WTC11 (cell line): ENCODE results near the gene SPG11. TPM values are rescaled to one million over a fixed set of nuclear protein-coding genes. Genes with fewer than 3 reads are reported as not detected.
"Not testable (repeated sequence)": the region's sequence is repeated elsewhere in the genome, so short reads cannot be mapped to it uniquely, and the experiment has no call there.

ENCODE experiments used
- ATAC-seq: fragments of 200-7000 bp; cut with Tn5 transposase; 2 replicates; pipeline ENCODE4 v1.10.0; 2021; ENCODE audit warnings: mild to moderate bottlenecking, moderate library complexity
- CTCF ChIA-PET: fragments of 300-600 bp; sonication (Branson Sonifier 250); formaldehyde crosslinking; loops from one replicate; lab custom pipeline; 2021; ENCODE audit warnings: antibody characterized with exemption; lab: Charles Lee
- POLR2A ChIA-PET: fragments of 350-600 bp; sonication (Branson Sonifier 250); formaldehyde crosslinking; loops from one replicate; lab custom pipeline; 2021; ENCODE audit warnings: antibody characterized with exemption; lab: Charles Lee
- DNase-seq: peaks from one replicate; pipeline ENCODE4 v3.0.0; 2021; ENCODE audit warnings: low spot score
- H3K27ac Mint-ChIP-seq: 2 replicates; pipeline ENCODE4 v1.8.0; 2021; ENCODE audit warnings: mixed read lengths
- H3K27me3 Mint-ChIP-seq: 2 replicates; pipeline ENCODE4 v1.8.0; 2021; ENCODE audit warnings: low read depth, mild to moderate bottlenecking, moderate library complexity, mixed read lengths
- H3K36me3 Mint-ChIP-seq: 2 replicates; pipeline ENCODE4 v1.8.0; 2021; ENCODE audit warnings: mixed read lengths
- H3K4me1 Mint-ChIP-seq: 2 replicates; pipeline ENCODE4 v1.8.0; 2022; ENCODE audit warnings: mixed read lengths
- H3K4me3 Mint-ChIP-seq: 2 replicates; pipeline ENCODE4 v1.8.0; 2021; ENCODE audit warnings: mild to moderate bottlenecking, moderate library complexity, mixed read lengths
- H3K9me3 Mint-ChIP-seq: 2 replicates; pipeline ENCODE4 v1.8.0; 2021; ENCODE audit warnings: mixed read lengths
- ARID4B ChIP-seq: sonication (generic); formaldehyde crosslinking; IDR thresholded peaks from 2 replicates; pipeline ENCODE4 v1.8.0; 2023; ENCODE audit warnings: missing genetic modification reagents, mild to moderate bottlenecking, borderline replicate concordance
- EMX1 ChIP-seq: fragments of 250-450 bp; sonication (Bioruptor Pico); IDR thresholded peaks from 2 replicates; pipeline ENCODE4 v1.8.0; 2021; ENCODE audit warnings: mild to moderate bottlenecking
- ESRRA ChIP-seq: sonication (generic); formaldehyde crosslinking; IDR thresholded peaks from 2 replicates; pipeline ENCODE4 v1.8.1; 2022; ENCODE audit warnings: mild to moderate bottlenecking, missing genetic modification reagents, borderline replicate concordance
- HMGA2 ChIP-seq: fragments of 250-450 bp; sonication (Bioruptor Pico); IDR thresholded peaks from 2 replicates; pipeline ENCODE4 v1.4.0; 2021; ENCODE audit warnings: mild to moderate bottlenecking, moderate library complexity
- MXD4 ChIP-seq: fragments of 250-450 bp; sonication (Bioruptor Pico); IDR thresholded peaks from 2 replicates; pipeline ENCODE4 v1.8.0; 2021; ENCODE audit warnings: mild to moderate bottlenecking, moderate library complexity, borderline replicate concordance
- NFATC4 ChIP-seq: fragments of 250-450 bp; sonication (Bioruptor Pico); IDR thresholded peaks from 2 replicates; pipeline ENCODE4 v1.9.0; 2021; ENCODE audit warnings: mild to moderate bottlenecking
- PRDM15 ChIP-seq: sonication (generic); formaldehyde crosslinking; IDR thresholded peaks from 2 replicates; pipeline ENCODE4 v1.8.0; 2022; ENCODE audit warnings: missing genetic modification reagents
- PRRX2 ChIP-seq: fragments of 250-450 bp; sonication (Bioruptor Pico); IDR thresholded peaks from 2 replicates; pipeline ENCODE4 v1.8.0; 2021; ENCODE audit warnings: mild to moderate bottlenecking
- ZNF232 ChIP-seq: sonication (generic); formaldehyde crosslinking; IDR thresholded peaks from 2 replicates; pipeline ENCODE4 v1.8.0; 2022; ENCODE audit warnings: mild to moderate bottlenecking, missing genetic modification reagents
- ZNF281 ChIP-seq: sonication (generic); formaldehyde crosslinking; IDR thresholded peaks from 2 replicates; pipeline ENCODE4 v1.8.0; 2023; ENCODE audit warnings: mild to moderate bottlenecking, missing genetic modification reagents
- ZNF396 ChIP-seq: fragments of 250-450 bp; sonication (Bioruptor Pico); IDR thresholded peaks from 2 replicates; pipeline ENCODE4 v1.8.0; 2021; ENCODE audit warnings: mild to moderate bottlenecking, moderate library complexity, borderline replicate concordance
- ZNF512 ChIP-seq: sonication (generic); formaldehyde crosslinking; IDR thresholded peaks from 2 replicates; pipeline ENCODE4 v1.8.1; 2022; ENCODE audit warnings: missing genetic modification reagents, borderline replicate concordance
- total RNA-seq: library from RNA; stranded (reverse); gene quantifications from 3 replicates; pipeline ENCODE4 v1.2.3, GENCODE V29; 2021

The SPG11 gene
- total RNA-seq, 1 experiment from 2014 or later: 46.4 TPM

- TF ChIP-seq ZNF281 (no peak), ZNF232 (no peak)
Measured at GRCh38 chr15:44550256-44550655, 113.2 kb downstream of the SPG11 start (continued).

GRCh38 chr15:44549152-44549551 is 114.3 kb downstream of the SPG11 start:
- DNase-seq, H3K9me3 Mint-ChIP-seq, POLR2A ChIA-PET, ATAC-seq, H3K4me1 Mint-ChIP-seq, CTCF ChIA-PET, H3K4me3 Mint-ChIP-seq, H3K27me3 Mint-ChIP-seq: not testable (repeated sequence)
- H3K36me3 Mint-ChIP-seq: peaks cover 38% of the 10 kb centered on the region
- H3K27ac Mint-ChIP-seq: peak overlapping the region; percentile 42; the same call in 1 of the 2 replicates

- DNase-seq: no peak
- H3K36me3 Mint-ChIP-seq: peaks cover 36% of the 10 kb centered on the region
- peak; percentile 61 for ATAC-seq
- H3K27ac Mint-ChIP-seq: no peak overlapping the region
- TF ChIP-seq ARID4B (CRISPR knock-in tag) (no peak), NFATC4 (CRISPR knock-in tag) (no peak), PRDM15 (CRISPR knock-in tag) (no peak), PRRX2 (no peak), ZNF512 (CRISPR knock-in tag) (no peak), EMX1 (CRISPR knock-in tag) (no peak), HMGA2 (no peak), ZNF396 (CRISPR knock-in tag) (no peak), ESRRA (CRISPR knock-in tag) (no peak), MXD4 (CRISPR knock-in tag) (no peak)
- POLR2A ChIA-PET: interaction anchor here (0.6 kb wide), 1 partner anchor 204 kb away, joined by 4 read pairs; no protein-coding TSS in a partner anchor
- no peak overlapping the region for H3K4me3 Mint-ChIP-seq
- H3K4me1 Mint-ChIP-seq: peaks cover 6% of the 10 kb centered on the region; the same call in 1 of the 2 replicates
- H3K9me3 Mint-ChIP-seq: peaks cover 4% of the 10 kb centered on the region; the same call in 1 of the 2 replicates
- CTCF ChIA-PET: interaction anchor here (0.7 to 2.0 kb wide), 11 partner anchors 9 to 665 kb away, joined by 3 to 10 read pairs (median 4); partner anchors contain the start of gene EIF3J
- H3K27me3 Mint-ChIP-seq: no peaks in the 10 kb centered on the region
Measured at GRCh38 chr15:44545913-44546802, 117.3 kb downstream of the SPG11 start.

GRCh38 chr15:44544745-44545144 is 118.7 kb downstream of the SPG11 start:
- H3K4me1 Mint-ChIP-seq, H3K4me3 Mint-ChIP-seq, DNase-seq, H3K27me3 Mint-ChIP-seq, POLR2A ChIA-PET, H3K9me3 Mint-ChIP-seq, ATAC-seq: not testable (repeated sequence)
- H3K36me3 Mint-ChIP-seq: peaks cover 39% of the 10 kb centered on the region
- CTCF ChIA-PET: interaction anchor here (0.7 kb wide), 1 partner anchor 33 kb away, joined by 3 read pairs; no protein-coding TSS in a partner anchor
- H3K27ac Mint-ChIP-seq: peak overlapping the region; percentile 49; the same call in 1 of the 2 replicates
